Stimulated activated CD8-positive, alpha-beta memory T cell treated with anti-CD3 and anti-CD28 coated beads, Interleukin-4, amount 100 ng/mL, for 4 hours (primary cell): Measurements from ENCODE around the gene LRRC70.
"Not testable (repeated sequence)": the region's sequence is repeated elsewhere in the genome, so short reads cannot be mapped to it uniquely, and the experiment has no call there.

Experiments
- DNase-seq, 2 donors: peaks; one replicate each; pipeline ENCODE4 v3.0.0-alpha.2; 2020; ENCODE audit warnings: low read depth in 2 of 2, low spot score in 1 of 2

The LRRC70 gene

DNA sequence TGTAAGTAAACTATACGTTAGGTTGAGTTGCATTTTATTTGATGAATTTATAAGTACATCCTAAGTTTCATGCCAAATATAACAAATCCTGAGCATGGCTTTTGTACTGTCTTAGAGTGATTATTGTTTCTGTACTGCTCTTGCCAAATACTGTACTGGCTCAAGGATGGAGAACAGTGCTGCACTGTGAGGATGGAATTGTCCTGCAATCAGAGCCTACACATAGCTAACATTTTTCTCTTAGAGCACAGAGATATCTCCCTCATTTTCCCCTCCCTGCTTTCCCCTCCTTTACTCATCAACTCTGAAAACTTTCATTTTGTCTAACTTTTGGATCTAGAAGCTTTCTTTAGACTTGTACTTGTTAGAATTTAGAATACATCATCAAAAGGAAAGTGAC is 28.3 kb downstream of the LRRC70 start:
- DNase-seq, result no peak

GRCh38 chr5:62607615-62608014 is 29.0 kb downstream of the LRRC70 start:
- no peak for DNase-seq

DNA sequence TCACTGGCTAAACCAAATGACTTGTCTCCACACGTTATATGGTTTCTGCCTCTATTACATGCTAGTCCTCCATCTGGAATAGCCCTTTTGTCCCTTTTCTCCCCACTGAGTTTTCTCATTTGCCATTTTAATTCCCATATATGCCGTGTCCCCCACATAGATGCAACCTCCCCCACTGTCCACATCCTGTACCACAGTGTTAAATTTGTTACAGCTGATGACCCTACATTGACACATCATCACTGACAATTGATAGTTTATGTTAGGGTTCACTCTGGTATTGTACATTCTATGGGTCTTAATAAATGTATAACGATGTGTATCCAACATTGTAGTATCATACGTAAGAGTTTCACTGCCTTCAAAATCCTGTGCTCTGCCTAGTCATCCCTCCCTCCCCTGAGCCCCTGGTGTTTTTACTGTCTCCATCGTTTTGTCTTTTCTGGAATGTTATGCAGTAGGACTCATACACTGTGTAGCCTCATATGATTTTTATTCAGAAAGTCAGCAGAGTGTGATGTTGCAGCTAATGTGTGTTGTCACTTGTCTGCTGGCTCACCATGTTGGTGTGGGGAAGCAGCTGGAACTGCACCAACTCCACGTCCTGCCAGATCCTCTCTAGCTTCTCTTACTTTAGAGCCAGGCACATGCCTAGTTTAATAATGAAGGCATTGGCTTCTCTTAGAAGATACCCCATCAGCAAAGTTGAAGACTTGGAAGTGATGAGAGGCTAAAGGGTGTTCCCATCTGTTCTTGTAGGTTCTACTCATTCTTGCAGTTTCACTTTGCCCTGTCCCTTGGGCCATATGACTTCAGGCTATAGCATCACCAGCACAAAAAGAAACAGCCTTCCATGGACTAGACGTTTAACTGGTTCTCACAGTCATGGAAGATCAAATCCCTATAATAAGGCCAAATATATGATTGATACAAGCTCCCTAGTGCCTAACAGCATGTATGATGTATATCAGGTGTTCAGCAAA is 30.2 kb downstream of the LRRC70 start:
- no peak for DNase-seq

GRCh38 chr5:62614355-62614754 is 35.7 kb downstream of the LRRC70 start:
- DNase-seq, result no peak

DNA sequence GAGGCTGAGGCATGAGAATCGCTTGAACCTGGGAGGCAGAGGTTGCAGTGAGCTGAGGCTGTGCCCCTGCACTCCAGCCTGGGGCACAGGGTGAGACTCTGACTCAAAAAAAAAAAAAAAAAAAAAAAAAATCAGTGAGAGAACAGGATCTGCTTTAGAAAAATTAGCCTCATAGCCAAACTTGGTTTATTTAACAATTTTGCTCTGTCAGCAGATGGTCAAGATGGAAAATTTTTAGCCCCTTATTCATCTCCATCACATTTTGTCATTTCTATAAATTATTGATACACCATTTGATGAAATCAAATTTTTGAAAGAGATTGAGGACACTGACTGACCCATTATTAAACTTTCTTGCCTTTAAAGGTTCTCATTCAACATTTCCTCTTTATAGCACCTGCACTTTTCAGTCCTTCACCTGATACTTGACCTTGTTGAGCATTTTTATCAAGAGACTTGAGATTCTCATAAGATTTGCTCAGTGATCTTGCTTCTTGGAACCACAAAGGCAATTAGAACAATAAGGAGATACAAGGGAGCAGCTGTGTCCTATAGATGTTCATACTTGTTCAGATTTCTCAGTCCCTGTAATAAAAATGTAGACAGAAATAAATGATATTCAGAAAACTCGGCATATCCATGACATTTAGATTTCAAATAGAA is 38.1 kb downstream of the LRRC70 start:
- no peak for DNase-seq

GRCh38 chr5:62617943-62618342 is 39.3 kb downstream of the LRRC70 start:
- no peak for DNase-seq

GRCh38 chr5:62620761-62621160 is 42.1 kb downstream of the LRRC70 start:
- no peak for DNase-seq

DNA sequence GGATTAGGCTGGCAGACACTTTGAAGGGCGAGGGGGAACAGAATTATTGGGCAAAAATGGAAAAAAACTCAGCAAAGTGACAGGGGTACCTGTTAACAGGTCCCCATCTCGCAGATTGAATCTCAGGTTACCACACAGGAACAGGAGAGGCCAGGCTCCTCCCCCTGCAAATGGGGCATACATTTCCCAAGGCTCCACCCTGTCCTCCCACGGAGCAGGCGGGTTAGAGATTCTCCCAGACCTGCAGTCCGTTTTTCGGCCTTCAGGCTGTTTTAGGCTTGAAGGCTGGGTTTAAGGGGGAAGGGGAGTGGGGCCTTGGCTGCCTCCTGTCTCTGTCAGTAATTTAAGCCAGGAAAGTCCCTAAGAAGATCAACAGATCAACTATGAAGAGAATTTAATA is 42.7 kb downstream of the LRRC70 start:
- DNase-seq, result no peak

DNA sequence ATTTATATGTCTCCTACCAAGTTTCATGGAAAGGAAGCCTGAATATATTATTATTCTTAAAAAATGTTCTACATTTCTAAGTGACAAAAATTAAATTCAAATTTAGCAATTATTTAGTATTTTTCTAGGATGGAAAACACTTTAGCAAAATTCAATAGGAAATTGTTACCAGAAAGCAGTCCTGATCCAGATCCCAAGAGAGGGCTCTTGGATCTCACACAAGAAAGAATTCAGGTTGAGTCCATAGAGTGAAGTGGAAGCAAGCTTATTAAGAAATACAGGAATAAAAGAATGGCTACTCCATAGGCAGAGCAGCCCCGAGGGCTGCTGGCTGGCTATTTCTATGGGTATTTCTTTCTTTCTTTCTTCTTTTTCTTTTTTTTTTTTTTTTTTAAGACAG is 44.7 kb downstream of the LRRC70 start:
- DNase-seq, result no peak

GRCh38 chr5:62624436-62624835 is 45.8 kb downstream of the LRRC70 start:
- DNase-seq, result not testable (repeated sequence)

GRCh38 chr5:62626534-62626933 is 47.9 kb downstream of the LRRC70 start:
- no peak for DNase-seq

DNA sequence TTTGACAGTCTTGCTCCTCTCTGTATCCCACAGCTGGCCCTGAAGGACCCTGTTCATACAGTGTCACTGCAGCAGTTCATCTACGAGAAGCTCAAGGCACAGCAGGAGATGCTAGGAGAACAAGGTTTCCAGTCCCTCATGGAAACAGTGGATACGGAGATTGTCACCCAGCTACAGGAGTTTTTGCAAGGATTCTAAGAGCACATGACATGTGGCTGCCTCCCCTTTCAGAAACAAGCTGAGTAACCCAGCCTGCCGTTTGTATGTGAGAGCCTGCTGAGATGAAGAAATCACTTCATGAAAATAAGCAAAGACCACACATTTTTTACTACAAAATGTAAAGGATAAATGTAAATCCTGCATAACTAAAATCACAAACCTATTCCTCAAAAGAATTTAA is 48.5 kb downstream of the LRRC70 start:
- DNase-seq, result no peak

DNA sequence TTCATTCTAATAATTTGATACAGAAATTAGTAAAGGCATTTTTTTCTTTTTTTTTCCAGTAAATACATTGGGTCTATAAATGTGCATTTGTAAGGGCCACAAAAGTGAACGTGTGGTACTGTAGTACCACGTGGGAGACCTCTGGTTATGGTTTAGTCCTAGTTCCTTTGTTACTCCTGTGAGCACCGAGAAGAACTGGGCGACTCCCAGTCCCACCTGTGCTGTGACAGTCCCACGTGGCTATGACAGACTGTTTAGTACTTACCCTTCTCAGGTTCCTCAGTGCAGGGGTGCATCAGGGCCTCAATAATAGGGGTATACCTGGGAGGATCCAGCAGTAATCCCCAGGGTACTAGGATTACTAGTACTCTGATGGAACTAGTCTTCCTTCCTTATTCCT is 49.3 kb downstream of the LRRC70 start:
- no peak for DNase-seq
